DND-41 (cell line): ENCODE data around the gene NFATC2.

Experiments used
- ATAC-seq: fragments of 200-7000 bp; cut with Tn5 transposase; 3 replicates; pipeline ENCODE4 v1.9.1; 2021; ENCODE audit warnings: low read depth; ENCODE audit not compliant: insufficient read depth
- DNase-seq: peaks from one replicate; pipeline ENCODE4 v3.0.0-alpha.2; 2020
- H2AFZ ChIP-seq: 2 replicates; pipeline ENCODE4 v1.6.0; 2012; ENCODE audit warnings: low read depth, low read length
- H3K27ac ChIP-seq: 2 replicates; pipeline ENCODE4 v1.5.1; 2012; ENCODE audit warnings: low read length, inconsistent platforms
- H3K27me3 ChIP-seq: fragments of 200-600 bp; sonication (generic); 2 replicates; pipeline ENCODE4 v1.6.0; 2012; ENCODE audit warnings: low read length, mild to moderate bottlenecking, inconsistent platforms; ENCODE audit not compliant: insufficient read depth, poor library complexity
- H3K36me3 ChIP-seq: 2 replicates; pipeline ENCODE4 v1.5.1; 2012; ENCODE audit warnings: low read length, inconsistent platforms; ENCODE audit not compliant: insufficient read depth
- H3K4me1 ChIP-seq: 2 replicates; pipeline ENCODE4 v1.5.1; 2012; ENCODE audit warnings: mild to moderate bottlenecking, low read length; ENCODE audit not compliant: insufficient read depth
- H3K4me2 ChIP-seq: 2 replicates; pipeline ENCODE4 v1.6.0; 2012; ENCODE audit warnings: mild to moderate bottlenecking, moderate library complexity, low read length, inconsistent platforms; ENCODE audit not compliant: insufficient read depth
- H3K4me3 ChIP-seq, 2 experiments: fragments of 200-600 bp in 1 of 2; shearing (Covaris generic) in 1 of 2; 2 replicates each; pipeline ENCODE4 v1.5.1; 2012 to 2016; ENCODE audit warnings: inconsistent platforms in 2 of 2, low read length in 2 of 2, mild to moderate bottlenecking in 2 of 2, low read depth in 1 of 2, moderate library complexity in 1 of 2
- H3K79me2 ChIP-seq: 2 replicates; pipeline ENCODE4 v1.6.0; 2012; ENCODE audit warnings: low read length, inconsistent platforms; ENCODE audit not compliant: insufficient read depth
- H3K9ac ChIP-seq: 2 replicates; pipeline ENCODE4 v1.6.0; 2012; ENCODE audit warnings: low read depth, mild to moderate bottlenecking, inconsistent platforms, low read length, moderate library complexity
- H3K9me3 ChIP-seq: 2 replicates; pipeline ENCODE4 v1.5.1; 2012; ENCODE audit warnings: low read length, moderate library complexity, mild to moderate bottlenecking, inconsistent platforms; ENCODE audit not compliant: insufficient read depth, severe bottlenecking
- H4K20me1 ChIP-seq: 2 replicates; pipeline ENCODE4 v1.6.0; 2012; ENCODE audit warnings: low read length; ENCODE audit not compliant: insufficient read depth
- EZH2 ChIP-seq: IDR thresholded peaks from 3 replicates; pipeline ENCODE4 v1.6.1; 2012; ENCODE audit warnings: borderline replicate concordance, low read depth, mild to moderate bottlenecking, moderate library complexity, low read length, inconsistent platforms; ENCODE audit not compliant: severe bottlenecking
- TF ChIP-seq, protein P1 (sequence below): IDR thresholded peaks from 2 replicates; pipeline ENCODE4 v1.5.1; 2012; ENCODE audit warnings: borderline replicate concordance, low read length, moderate library complexity, mild to moderate bottlenecking; ENCODE audit not compliant: poor library complexity, severe bottlenecking; ENCODE audit errors: extremely low read depth

The NFATC2 gene

GRCh38 chr20:51376111-51376510 is 166.4 kb downstream of the NFATC2 start:
- Histone ChIP-seq H3K9me3 (no peaks in the 10 kb centered on the region), H3K27ac (no peak overlapping the region), H3K4me3 (no peak overlapping the region), H4K20me1 (peaks cover 2% of the 10 kb centered on the region; the same call in 1 of the 2 replicates), H3K9ac (no peak overlapping the region), H3K36me3 (no peaks in the 10 kb centered on the region), H3K79me2 (no peaks in the 10 kb centered on the region), H3K4me1 (no peaks in the 10 kb centered on the region), H3K4me2 (no peak overlapping the region), H2AFZ (no peak overlapping the region), H3K27me3 (no peaks in the 10 kb centered on the region)
- ATAC-seq, result no peak
- no peak for TF ChIP-seq EZH2
- TF ChIP-seq, protein P1, sequence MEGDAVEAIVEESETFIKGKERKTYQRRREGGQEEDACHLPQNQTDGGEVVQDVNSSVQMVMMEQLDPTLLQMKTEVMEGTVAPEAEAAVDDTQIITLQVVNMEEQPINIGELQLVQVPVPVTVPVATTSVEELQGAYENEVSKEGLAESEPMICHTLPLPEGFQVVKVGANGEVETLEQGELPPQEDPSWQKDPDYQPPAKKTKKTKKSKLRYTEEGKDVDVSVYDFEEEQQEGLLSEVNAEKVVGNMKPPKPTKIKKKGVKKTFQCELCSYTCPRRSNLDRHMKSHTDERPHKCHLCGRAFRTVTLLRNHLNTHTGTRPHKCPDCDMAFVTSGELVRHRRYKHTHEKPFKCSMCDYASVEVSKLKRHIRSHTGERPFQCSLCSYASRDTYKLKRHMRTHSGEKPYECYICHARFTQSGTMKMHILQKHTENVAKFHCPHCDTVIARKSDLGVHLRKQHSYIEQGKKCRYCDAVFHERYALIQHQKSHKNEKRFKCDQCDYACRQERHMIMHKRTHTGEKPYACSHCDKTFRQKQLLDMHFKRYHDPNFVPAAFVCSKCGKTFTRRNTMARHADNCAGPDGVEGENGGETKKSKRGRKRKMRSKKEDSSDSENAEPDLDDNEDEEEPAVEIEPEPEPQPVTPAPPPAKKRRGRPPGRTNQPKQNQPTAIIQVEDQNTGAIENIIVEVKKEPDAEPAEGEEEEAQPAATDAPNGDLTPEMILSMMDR, result no peak
- DNase-seq, result no peak

GRCh38 chr20:51375561-51375960 is 167.0 kb downstream of the NFATC2 start:
- ATAC-seq, result no peak
- no peaks in the 10 kb centered on the region for H3K4me1 ChIP-seq
- no peaks in the 10 kb centered on the region for H3K36me3 ChIP-seq
- H3K27me3 ChIP-seq, result no peaks in the 10 kb centered on the region
- H4K20me1 ChIP-seq, result peaks cover 2% of the 10 kb centered on the region; the same call in 1 of the 2 replicates
- TF ChIP-seq EZH2, result no peak
- TF ChIP-seq, protein P1, result no peak
- H3K79me2 ChIP-seq, result no peaks in the 10 kb centered on the region
- no peak overlapping the region for H3K4me2 ChIP-seq
- no peak overlapping the region for H2AFZ ChIP-seq
- H3K9ac ChIP-seq, result no peak overlapping the region
- no peak overlapping the region for H3K4me3 ChIP-seq
- H3K27ac ChIP-seq, result no peak overlapping the region
- H3K9me3 ChIP-seq, result no peaks in the 10 kb centered on the region
- DNase-seq, result no peak

GRCh38 chr20:51374961-51375360 is 167.6 kb downstream of the NFATC2 start:
- TF ChIP-seq, protein P1, result no peak
- TF ChIP-seq EZH2, result no peak
- ATAC-seq, result no peak
- H3K4me1 ChIP-seq, result no peaks in the 10 kb centered on the region
- peaks cover 2% of the 10 kb centered on the region; the same call in 1 of the 2 replicates for H4K20me1 ChIP-seq
- H3K9ac ChIP-seq, result no peak overlapping the region
- H3K4me3 ChIP-seq, result no peak overlapping the region
- no peak for DNase-seq
- H3K9me3 ChIP-seq, result no peaks in the 10 kb centered on the region
- no peaks in the 10 kb centered on the region for H3K36me3 ChIP-seq
- H3K79me2 ChIP-seq, result no peaks in the 10 kb centered on the region
- no peak overlapping the region for H3K4me2 ChIP-seq
- H3K27me3 ChIP-seq, result no peaks in the 10 kb centered on the region
- H2AFZ ChIP-seq, result no peak overlapping the region
- H3K27ac ChIP-seq, result no peak overlapping the region

GRCh38 chr20:51374456-51374830 is 168.1 kb downstream of the NFATC2 start:
- Histone ChIP-seq H4K20me1 (peaks cover 2% of the 10 kb centered on the region; the same call in 1 of the 2 replicates), H3K36me3 (no peaks in the 10 kb centered on the region), H3K27me3 (no peaks in the 10 kb centered on the region), H2AFZ (no peak overlapping the region), H3K9ac (no peak overlapping the region), H3K27ac (no peak overlapping the region), H3K4me1 (no peaks in the 10 kb centered on the region), H3K9me3 (no peaks in the 10 kb centered on the region), H3K4me3 (no peak overlapping the region), H3K79me2 (no peaks in the 10 kb centered on the region), H3K4me2 (no peak overlapping the region)
- TF ChIP-seq, protein P1, result no peak
- no peak for TF ChIP-seq EZH2
- ATAC-seq (no peak), DNase-seq (no peak)
